Fibroblast of lung (primary cell): ENCODE results near the gene TPD52L1. TPM values are rescaled to one million over a fixed set of nuclear protein-coding genes. Genes with fewer than 3 reads are reported as not detected.

ENCODE experiments used
- DNase-seq, 2 donors: peaks; one replicate each; pipeline versions ENCODE4 v3.0.0 to v3.0.0-alpha.2; 2010; ENCODE audit warnings: low read depth in 2 of 2
- H2AFZ ChIP-seq: 2 replicates; pipeline ENCODE4 v1.5.1; 2012; ENCODE audit warnings: low read length, control low read depth, inconsistent platforms
- H3K27ac ChIP-seq: 2 replicates; pipeline ENCODE4 v1.5.1; 2011; ENCODE audit warnings: low read length, control low read depth; ENCODE audit not compliant: insufficient read depth
- H3K27me3 ChIP-seq: 2 replicates; pipeline ENCODE4 v1.5.1; 2011; ENCODE audit warnings: mild to moderate bottlenecking, low read length; ENCODE audit not compliant: control insufficient read depth, insufficient read depth
- H3K36me3 ChIP-seq: 2 replicates; pipeline ENCODE4 v1.5.1; 2011; ENCODE audit warnings: low read length; ENCODE audit not compliant: control insufficient read depth, insufficient read depth
- H3K4me1 ChIP-seq: 2 replicates; pipeline ENCODE4 v1.5.1; 2011; ENCODE audit warnings: low read length; ENCODE audit not compliant: control insufficient read depth, insufficient read depth; ENCODE audit errors: extremely low read depth
- H3K4me2 ChIP-seq: 2 replicates; pipeline ENCODE4 v1.5.1; 2011; ENCODE audit warnings: low read length, control low read depth; ENCODE audit not compliant: insufficient read depth; ENCODE audit errors: extremely low read depth
- H3K4me3 ChIP-seq, 4 experiments: fragments of 200-600 bp in 1 of 4; sonication (generic) in 1 of 4; replicated peaks in 1 of 4; 2 replicates each; pipeline ENCODE4 v1.5.1; 2011 to 2016; ENCODE audit warnings: low read length in 4 of 4, low read depth in 3 of 4, mild to moderate bottlenecking in 3 of 4, control low read depth in 2 of 4, inconsistent platforms in 1 of 4, mixed read lengths in 1 of 4; ENCODE audit not compliant: insufficient read depth in 1 of 4; ENCODE audit errors: control extremely low read depth in 1 of 4
- H3K79me2 ChIP-seq: 2 replicates; pipeline ENCODE4 v1.5.1; 2012; ENCODE audit warnings: mild to moderate bottlenecking, low read length, inconsistent platforms; ENCODE audit not compliant: control insufficient read depth, insufficient read depth
- H3K9ac ChIP-seq: 2 replicates; pipeline ENCODE4 v1.5.1; 2011; ENCODE audit warnings: mild to moderate bottlenecking, low read length, control low read depth; ENCODE audit not compliant: insufficient read depth
- H3K9me3 ChIP-seq: 2 replicates; pipeline ENCODE4 v1.5.1; 2012; ENCODE audit warnings: low read depth, low read length; ENCODE audit not compliant: control insufficient read depth, insufficient read depth
- H4K20me1 ChIP-seq: 2 replicates; pipeline ENCODE4 v1.5.1; 2011; ENCODE audit warnings: low read length; ENCODE audit not compliant: control insufficient read depth, insufficient read depth; ENCODE audit errors: extremely low read depth
- CTCF ChIP-seq, 2 donors: IDR thresholded peaks in 1 of 2; conservative IDR thresholded peaks in 1 of 2; 1 replicate in 1 of 2; 2 replicates in 1 of 2; pipeline ENCODE4 v1.5.1; 2011 to 2012; ENCODE audit warnings: low read length in 2 of 2, control low read depth in 1 of 2, inconsistent platforms in 1 of 2, low read depth in 1 of 2, mild to moderate bottlenecking in 1 of 2
- EZH2 ChIP-seq: IDR thresholded peaks from 2 replicates; pipeline ENCODE4 v1.5.1; 2012; ENCODE audit warnings: low read length, control low read depth, mild to moderate bottlenecking; ENCODE audit errors: missing control alignments
- polyA plus RNA-seq, 2 donors: library from polyadenylated mRNA; depleted of rRNA in 1 of 2; stranded (reverse) in 1 of 2; unstranded in 1 of 2; fragments of >200 nt; gene quantifications; 2 replicates each; pipeline ENCODE4 v1.2.1, GENCODE V29; 2011 to 2012; ENCODE audit warnings: missing spikeins in 1 of 2
- total RNA-seq: library from RNA; depleted of rRNA; stranded (reverse); fragments of >200 nt; gene quantifications from 2 replicates; pipeline ENCODE4 v1.2.1, GENCODE V29; 2014

TPD52L1 gene
- total and polyA plus RNA-seq, 2 donors (not counting 1 experiment from before 2014, with no cell fraction given) = 41.0 to 75.9 TPM

DNA sequence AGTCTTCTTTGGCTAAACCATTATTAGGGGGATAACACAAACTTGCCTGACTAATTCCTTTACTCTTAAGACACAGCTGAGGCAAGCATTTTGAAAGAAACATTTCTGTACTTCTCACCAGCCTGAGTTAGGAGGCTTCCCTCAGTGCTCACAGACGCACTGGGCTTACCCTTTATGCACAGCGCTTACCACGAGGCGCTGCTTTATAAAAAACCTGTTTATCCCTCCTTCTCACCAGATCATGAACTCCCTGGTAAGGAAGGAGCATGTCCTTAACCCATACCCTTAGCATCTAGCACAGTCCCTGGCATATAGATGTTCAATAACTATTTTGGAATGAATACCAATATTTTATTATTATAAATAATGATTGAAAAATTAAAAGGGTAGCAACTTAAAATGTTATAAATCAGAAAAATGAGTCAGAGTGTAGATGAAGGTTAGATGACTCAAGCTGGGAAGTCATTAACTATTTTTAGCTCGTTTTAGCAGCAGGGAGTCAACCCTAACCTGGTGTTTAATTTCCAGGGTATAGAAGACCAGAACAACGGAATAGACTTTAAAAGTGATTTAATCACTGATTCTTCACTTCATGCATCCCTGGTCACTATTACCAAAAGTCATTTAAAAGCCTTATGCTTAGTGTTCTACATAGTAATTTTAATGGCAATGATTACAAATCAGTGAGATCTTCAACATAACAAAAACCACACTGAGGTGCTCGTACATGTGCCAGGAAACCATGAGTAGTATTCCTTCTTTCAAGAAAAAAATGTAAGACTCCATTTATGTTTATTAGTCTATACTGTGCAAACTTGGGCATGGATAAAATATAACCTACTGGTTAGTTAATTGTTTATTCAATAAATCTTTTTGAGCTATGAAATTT, 4.1 kb upstream of the TPD52L1 start:
- H3K4me3 ChIP-seq = no peak overlapping the region
- no peaks in the 10 kb centered on the region for H4K20me1 ChIP-seq
- H3K79me2 ChIP-seq = no peaks in the 10 kb centered on the region
- no peaks in the 10 kb centered on the region for H3K27me3 ChIP-seq
- H2AFZ ChIP-seq = no peak overlapping the region
- H3K36me3 ChIP-seq = no peaks in the 10 kb centered on the region
- DNase-seq = peak; percentile 64 to 80
- no peak overlapping the region for H3K9ac ChIP-seq
- H3K9me3 ChIP-seq = no peaks in the 10 kb centered on the region
- TF ChIP-seq CTCF (conservative IDR thresholded peaks at IDR 0.05 in 1 of 2, IDR thresholded peaks at IDR 0.05 in 1 of 2; ENCODE audit: low read depth in 1 of 2, low read length in 2 of 2) (no peak), EZH2 (no peak)
- peak overlapping the region; percentile 54 for H3K4me2 ChIP-seq
- no peak overlapping the region for H3K27ac ChIP-seq
- peaks cover 4% of the 10 kb centered on the region for H3K4me1 ChIP-seq

- Histone ChIP-seq H3K4me3 (no peak overlapping the region), H3K9ac (no peak overlapping the region), H3K4me2 (no peak overlapping the region), H3K4me1 (peaks cover 4% of the 10 kb centered on the region), H3K36me3 (no peaks in the 10 kb centered on the region), H3K9me3 (no peaks in the 10 kb centered on the region), H4K20me1 (no peaks in the 10 kb centered on the region), H3K27ac (no peak overlapping the region), H2AFZ (no peak overlapping the region), H3K79me2 (no peaks in the 10 kb centered on the region), H3K27me3 (no peaks in the 10 kb centered on the region)
- TF ChIP-seq CTCF (conservative IDR thresholded peaks at IDR 0.05 in 1 of 2, IDR thresholded peaks at IDR 0.05 in 1 of 2; ENCODE audit: low read depth in 1 of 2, low read length in 2 of 2) (no peak), EZH2 (no peak)
- no peak for DNase-seq
Measured at GRCh38 chr6:125151700-125152099, 1.9 kb upstream of the TPD52L1 start.

GRCh38 chr6:125154118-125154760, 666 bp downstream of the TPD52L1 start:
- no peaks in the 10 kb centered on the region for H3K79me2 ChIP-seq
- H3K27ac ChIP-seq = no peak overlapping the region
- H3K4me2 ChIP-seq = peak overlapping the region; percentile 100
- H4K20me1 ChIP-seq = no peaks in the 10 kb centered on the region
- peak in 1 of 2 donors; percentile 48 for DNase-seq
- peak overlapping the region; percentile 82 for H2AFZ ChIP-seq
- no peaks in the 10 kb centered on the region for H3K9me3 ChIP-seq
- no peak for TF ChIP-seq CTCF (conservative IDR thresholded peaks at IDR 0.05 in 1 of 2, IDR thresholded peaks at IDR 0.05 in 1 of 2; ENCODE audit: low read depth in 1 of 2, low read length in 2 of 2)
- TF ChIP-seq EZH2 = no peak
- H3K9ac ChIP-seq = no peak overlapping the region
- no peaks in the 10 kb centered on the region for H3K36me3 ChIP-seq
- H3K27me3 ChIP-seq = no peaks in the 10 kb centered on the region
- H3K4me1 ChIP-seq = peaks cover 2% of the 10 kb centered on the region
- H3K4me3 ChIP-seq = peak overlapping the region; percentile 56 to 72 (median 66)
